Kidney (tissue), 14 donors: ENCODE data around the gene TNRC6C. TPM values are rescaled to one million over a fixed set of nuclear protein-coding genes. Genes with fewer than 3 reads are reported as not detected.
A peak's percentile ranks its signal among the peaks of the same experiment; 100 is the strongest.

Experiments
- DNase-seq, 5 donors: peaks; one replicate each; pipeline ENCODE4 v3.0.0-alpha.2; 2013 to 2020
- FAIRE-seq: peaks from 2 replicates; lab custom pipeline; 2012; peaks lifted over from hg19 to GRCh38; lab: Jason Lieb, UNC
- H3K27ac ChIP-seq, 2 donors: one replicate each; pipeline ENCODE4 v1.7.0; 2013; ENCODE audit warnings: low read depth in 2 of 2, low read length in 2 of 2, inconsistent platforms in 1 of 2
- H3K27me3 ChIP-seq: one replicate; pipeline ENCODE4 v1.7.1; 2013; ENCODE audit warnings: low read length, inconsistent platforms; ENCODE audit not compliant: control insufficient read depth, insufficient read depth
- H3K36me3 ChIP-seq, 3 donors: one replicate each; pipeline versions ENCODE4 v1.7.0 to v1.7.1; 2013; ENCODE audit warnings: low read length in 3 of 3, control low read depth in 1 of 3, inconsistent platforms in 1 of 3; ENCODE audit not compliant: insufficient read depth in 3 of 3, control insufficient read depth in 2 of 3
- H3K4me1 ChIP-seq, 3 donors: one replicate each; pipeline versions ENCODE4 v1.7.0 to v1.7.1; 2013; ENCODE audit warnings: low read length in 3 of 3, inconsistent platforms in 1 of 3, low read depth in 1 of 3; ENCODE audit not compliant: control insufficient read depth in 2 of 3, insufficient read depth in 2 of 3
- H3K4me3 ChIP-seq, 3 donors: one replicate each; pipeline versions ENCODE4 v1.7.0 to v1.8.1; 2013; ENCODE audit warnings: low read length in 3 of 3, control low read depth in 1 of 3, inconsistent platforms in 1 of 3
- H3K9ac ChIP-seq, 3 donors: one replicate each; pipeline versions ENCODE4 v1.7.0 to v1.7.1; 2013; ENCODE audit warnings: low read length in 3 of 3, control low read depth in 1 of 3, inconsistent platforms in 1 of 3
- H3K9me3 ChIP-seq, 3 donors: one replicate each; pipeline versions ENCODE4 v1.7.0 to v1.7.1; 2013; ENCODE audit warnings: low read length in 3 of 3, control low read depth in 1 of 3, inconsistent platforms in 1 of 3; ENCODE audit not compliant: control insufficient read depth in 2 of 3, insufficient read depth in 1 of 3
- CTCF ChIP-seq: IDR thresholded peaks from 3 replicates; pipeline ENCODE4 v1.5.1; 2012; ENCODE audit warnings: mild to moderate bottlenecking, moderate library complexity, borderline replicate concordance; ENCODE audit not compliant: insufficient read depth; ENCODE audit errors: extremely low read depth
- intact Hi-C: fragments of 100-400 bp; cut with DNase I; formaldehyde crosslinking; loops from one replicate; pipeline ENCODE4 v1.11.1; 2022
- polyA plus RNA-seq: library from polyadenylated mRNA; stranded (reverse); fragments of 350-450 nt; fragmentation: Illumina TruSeq; extraction: RNeasy Lipid Tissue Mini Kit (QIAGEN cat#74804); gene quantifications from one replicate; pipeline ENCODE4 v1.2.3, GENCODE V29; 2014; ENCODE audit warnings: low read depth, low replicate concordance; ENCODE audit not compliant: insufficient read depth
- total RNA-seq: library from RNA; stranded (reverse); fragmentation: NEBNext Ultra II Directional; extraction: Animal tissue kit (Norgen Biotek cat#: 25700); gene quantifications from one replicate; pipeline ENCODE4 v1.2.1, GENCODE V29; 2021
- donor health status: control.
- donor health status: control.
- donor health status: control.
- donor health status: control.
- donor health status: control.
- donor health status: DM: yes; HTN: yes; CAD: no.
- donor health status: Normal renal cell carcinoma (clear cell type).

The TNRC6C gene
- total and polyA plus RNA-seq, 2 donors from 2014 or later = 1.9 to 29.4 TPM

DNA sequence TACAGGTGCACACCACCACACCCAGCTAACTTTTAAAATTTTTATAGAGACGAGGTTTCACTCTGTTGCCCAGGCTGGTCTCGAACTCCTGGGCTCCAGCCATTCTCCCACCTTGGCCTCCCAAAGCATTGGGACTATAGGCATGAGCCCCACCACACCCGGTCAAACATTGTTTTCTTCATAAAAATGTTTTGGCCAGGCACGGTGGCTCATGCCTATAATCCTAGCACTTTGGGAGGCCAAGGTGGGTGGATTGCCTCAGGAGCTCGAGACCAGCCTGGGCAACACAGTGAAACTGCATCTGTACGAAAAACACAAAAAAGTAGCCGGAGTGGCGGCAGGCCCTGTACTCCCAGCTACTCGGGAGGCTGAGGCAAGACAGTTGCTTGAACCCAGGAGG lies 157.9 kb downstream of the TNRC6C start:
- FAIRE-seq (no peak), DNase-seq (no peak)
- H3K9me3 ChIP-seq = no peaks in the 10 kb centered on the region
- no peaks in the 10 kb centered on the region for H3K27me3 ChIP-seq
- intact Hi-C loops = loop anchor here (10.0 kb wide), 2 partner anchors 58 to 128 kb away; no protein-coding TSS in a partner anchor
- peaks cover 0 to 2% (median 0%) of the 10 kb centered on the region in 3 donors for H3K4me1 ChIP-seq
- no peak overlapping the region for H3K9ac ChIP-seq
- no peaks in the 10 kb centered on the region for H3K36me3 ChIP-seq
- no peak for TF ChIP-seq CTCF
- H3K4me3 ChIP-seq = no peak overlapping the region
- H3K27ac ChIP-seq = no peak overlapping the region

DNA sequence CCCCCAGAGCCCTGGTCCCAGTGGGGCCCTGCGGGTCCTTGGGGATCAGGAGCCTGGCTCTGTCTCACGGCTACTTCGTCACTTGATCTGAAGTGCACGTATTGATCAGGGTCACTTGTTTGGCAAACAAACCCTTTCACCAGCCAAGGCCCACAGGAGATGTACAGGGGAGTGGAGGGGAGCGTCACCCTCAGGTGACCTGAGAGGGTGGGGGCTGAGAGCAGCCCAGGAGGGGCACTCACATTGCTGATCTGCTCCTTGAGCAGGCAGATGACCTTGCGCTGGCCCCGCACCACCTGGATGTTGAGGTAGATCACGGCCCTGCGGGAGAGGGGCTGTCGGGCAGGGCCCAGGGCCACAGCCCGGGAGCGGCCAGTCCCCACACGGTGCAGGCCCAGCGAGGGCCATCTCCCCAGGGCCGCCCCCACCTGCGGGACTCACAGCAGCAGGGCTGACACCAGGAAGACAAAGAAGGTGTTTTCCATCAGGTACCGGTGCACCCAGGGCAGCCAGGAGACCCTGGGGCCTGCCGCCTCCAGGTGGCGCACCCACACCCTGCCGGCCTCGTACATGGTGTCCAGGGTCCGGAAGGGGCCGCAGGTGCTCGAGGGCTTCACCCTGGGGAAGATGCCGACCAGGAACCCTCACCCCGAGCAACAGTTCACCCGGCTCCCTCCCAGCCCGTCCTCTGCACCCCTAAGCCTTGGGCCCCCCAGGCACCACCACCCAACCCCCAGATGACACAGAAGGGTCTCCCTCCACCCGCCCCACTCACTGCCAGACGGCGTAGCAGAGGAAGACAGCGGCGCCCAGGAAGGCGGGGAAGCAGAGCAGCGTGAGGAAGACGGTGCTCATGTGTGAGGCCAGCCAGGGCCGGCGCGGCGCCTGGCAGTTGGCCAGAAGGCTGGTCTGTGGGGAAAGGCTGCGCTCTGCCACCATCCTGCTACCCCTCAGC lies 158.8 kb downstream of the TNRC6C start:
- FAIRE-seq = no peak
- Histone ChIP-seq H3K4me1 (peaks cover 0 to 2% (median 0%) of the 10 kb centered on the region in 3 donors), H3K27me3 (no peaks in the 10 kb centered on the region), H3K36me3 (no peaks in the 10 kb centered on the region), H3K9ac (no peak overlapping the region), H3K4me3 (no peak overlapping the region), H3K9me3 (no peaks in the 10 kb centered on the region), H3K27ac (no peak overlapping the region)
- peak in 2 of 5 donors; percentile 30 to 76 for DNase-seq
- intact Hi-C loops = loop anchor here (10.0 kb wide), 2 partner anchors 57 to 127 kb away; no protein-coding TSS in a partner anchor
- TF ChIP-seq CTCF = peak; percentile 39

- intact Hi-C loops = loop anchor here (10.0 kb wide), 2 partner anchors 56 to 126 kb away; no protein-coding TSS in a partner anchor
- DNase-seq (peak in 1 of 5 donors; percentile 80), FAIRE-seq (no peak)
- no peak overlapping the region for H3K27ac ChIP-seq
- no peak overlapping the region for H3K9ac ChIP-seq
- H3K36me3 ChIP-seq = peaks cover 0 to 5% (median 0%) of the 10 kb centered on the region in 3 donors
- H3K27me3 ChIP-seq = no peaks in the 10 kb centered on the region
- no peaks in the 10 kb centered on the region for H3K9me3 ChIP-seq
- TF ChIP-seq CTCF = no peak
- H3K4me1 ChIP-seq = no peaks in the 10 kb centered on the region
- no peak overlapping the region for H3K4me3 ChIP-seq
These were observed 160.3 kb downstream of the TNRC6C start for GRCh38 chr17:78118801-78119241.
